OCI-LY7 (cell line): ENCODE data around the gene NCEH1.

Experiments
- EZH2phosphoT487 ChIP-seq: fragments of 200-600 bp; sonication (generic); IDR thresholded peaks from 2 replicates; pipeline ENCODE4 v1.6.1; 2018; ENCODE audit warnings: low read depth, borderline replicate concordance, mild to moderate bottlenecking, mixed run types, antibody characterized with exemption, low read length, moderate library complexity, mixed read lengths
- TF ChIP-seq, protein P1 (sequence below): fragments of 200-600 bp; sonication (generic); conservative IDR thresholded peaks from 2 replicates; pipeline ENCODE4 v1.5.1; 2014; ENCODE audit warnings: mild to moderate bottlenecking, antibody characterized with exemption, low read length, moderate library complexity, mixed read lengths

DNA sequence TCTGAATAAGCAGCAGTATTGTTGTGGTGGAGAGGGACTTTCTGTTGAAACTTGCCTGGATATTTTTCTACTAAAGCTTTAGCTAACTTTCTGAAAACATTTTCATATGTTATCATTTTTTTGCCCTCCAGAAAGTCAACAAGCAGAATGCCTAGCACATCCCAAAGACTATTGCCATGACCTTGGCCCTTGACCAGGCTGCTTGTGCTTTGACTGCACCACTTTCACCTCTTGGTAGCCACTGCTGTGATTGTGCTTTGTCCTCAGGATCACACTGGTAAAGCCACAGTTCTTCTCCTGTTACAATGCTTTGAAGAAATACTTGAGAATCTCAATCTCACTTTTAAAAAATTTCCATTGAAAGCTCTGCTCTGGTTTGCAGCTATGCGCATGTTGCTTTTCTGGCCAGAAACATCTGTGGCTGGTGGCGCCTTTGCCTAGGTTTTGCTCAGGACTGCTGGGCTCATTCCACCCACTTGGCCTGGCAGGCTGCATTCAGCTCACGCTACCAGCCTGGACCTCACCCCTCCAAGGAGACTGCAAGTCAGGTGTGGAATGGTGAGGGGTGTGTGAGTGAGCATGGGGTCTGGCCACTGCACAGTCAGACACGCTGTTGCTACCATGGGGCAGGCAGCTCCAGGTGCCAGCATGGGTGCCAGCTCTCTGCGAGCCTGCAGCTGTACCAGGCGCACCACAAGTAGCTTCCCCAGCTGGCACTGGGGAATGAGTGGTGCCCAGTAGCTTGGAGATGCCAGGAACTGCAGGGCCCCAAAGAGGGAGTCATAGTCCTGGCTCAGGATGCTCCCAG, 97.8 kb downstream of the NCEH1 start:
- TF ChIP-seq, protein P1, sequence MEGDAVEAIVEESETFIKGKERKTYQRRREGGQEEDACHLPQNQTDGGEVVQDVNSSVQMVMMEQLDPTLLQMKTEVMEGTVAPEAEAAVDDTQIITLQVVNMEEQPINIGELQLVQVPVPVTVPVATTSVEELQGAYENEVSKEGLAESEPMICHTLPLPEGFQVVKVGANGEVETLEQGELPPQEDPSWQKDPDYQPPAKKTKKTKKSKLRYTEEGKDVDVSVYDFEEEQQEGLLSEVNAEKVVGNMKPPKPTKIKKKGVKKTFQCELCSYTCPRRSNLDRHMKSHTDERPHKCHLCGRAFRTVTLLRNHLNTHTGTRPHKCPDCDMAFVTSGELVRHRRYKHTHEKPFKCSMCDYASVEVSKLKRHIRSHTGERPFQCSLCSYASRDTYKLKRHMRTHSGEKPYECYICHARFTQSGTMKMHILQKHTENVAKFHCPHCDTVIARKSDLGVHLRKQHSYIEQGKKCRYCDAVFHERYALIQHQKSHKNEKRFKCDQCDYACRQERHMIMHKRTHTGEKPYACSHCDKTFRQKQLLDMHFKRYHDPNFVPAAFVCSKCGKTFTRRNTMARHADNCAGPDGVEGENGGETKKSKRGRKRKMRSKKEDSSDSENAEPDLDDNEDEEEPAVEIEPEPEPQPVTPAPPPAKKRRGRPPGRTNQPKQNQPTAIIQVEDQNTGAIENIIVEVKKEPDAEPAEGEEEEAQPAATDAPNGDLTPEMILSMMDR = no peak
- TF ChIP-seq EZH2phosphoT487 = no peak
